Vagina (tissue), 2 donors: ENCODE results near the gene HLA-C.

ENCODE experiments used
- CTCF ChIP-seq, 3 experiments: fragments of 450-650 bp in 2 of 3; fragments of 200-600 bp in 1 of 3; sonication (generic) in 1 of 3; IDR thresholded peaks; one replicate each; pipeline ENCODE4 v1.5.1; 2017 to 2019; ENCODE audit warnings: antibody characterized with exemption in 3 of 3, mild to moderate bottlenecking in 2 of 3, moderate library complexity in 2 of 3
- POLR2A ChIP-seq, 2 donors: fragments of 450-650 bp; IDR thresholded peaks; one replicate each; pipeline ENCODE4 v1.6.1; 2017; ENCODE audit warnings: antibody characterized with exemption in 2 of 2, mild to moderate bottlenecking in 2 of 2, moderate library complexity in 2 of 2
- POLR2AphosphoS5 ChIP-seq, 2 donors: sonication (generic); formaldehyde crosslinking; IDR thresholded peaks; one replicate each; pipeline ENCODE4 v1.9.0; 2017; ENCODE audit warnings: antibody characterized with exemption in 2 of 2, mild to moderate bottlenecking in 2 of 2, low read depth in 1 of 2; ENCODE audit not compliant: insufficient read depth in 1 of 2

- TF ChIP-seq POLR2AphosphoS5 (IDR thresholded peaks at IDR 0.05; ENCODE audit: insufficient read depth in 1 of 2, low read depth in 1 of 2) (no peak), POLR2A (IDR thresholded peaks at IDR 0.05) (no peak), CTCF (IDR thresholded peaks at IDR 0.05) (no peak)
Observed at GRCh38 chr6:31227143-31227542, 44.7 kb downstream of the HLA-C start.
